GM21737 (cell line): Measurements from ENCODE around the gene RCSD1.
"Not testable (repeated sequence)": the region's sequence is repeated elsewhere in the genome, so short reads cannot be mapped to it uniquely, and the experiment has no call there.

Experiments
- ATAC-seq: cut with Tn5 transposase; IDR thresholded peaks from one replicate; pipeline ENCODE4 v1.9.1; 2021; ENCODE audit warnings: mild to moderate bottlenecking, moderate library complexity; ENCODE audit not compliant: unreplicated experiment

Gene RCSD1

DNA sequence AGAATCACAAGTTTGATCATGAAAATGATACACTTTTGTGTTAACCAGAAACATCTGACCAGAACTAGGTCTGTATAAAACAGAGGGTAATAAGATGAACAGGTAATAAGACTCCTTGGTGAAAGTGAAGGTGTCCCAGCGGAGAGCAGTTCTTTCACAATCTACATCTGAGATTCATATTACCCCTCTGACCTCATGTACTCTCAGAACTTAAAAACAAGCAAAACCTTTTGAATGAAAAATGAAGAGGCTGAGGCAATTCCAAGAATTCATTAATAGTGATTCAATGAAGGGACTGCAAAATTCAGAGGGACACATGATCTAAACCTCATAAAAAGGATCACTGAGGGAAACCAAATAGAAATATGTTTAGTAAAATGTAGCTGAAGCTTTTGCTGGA, 80.8 kb downstream of the RCSD1 start:
- ATAC-seq = no peak

DNA sequence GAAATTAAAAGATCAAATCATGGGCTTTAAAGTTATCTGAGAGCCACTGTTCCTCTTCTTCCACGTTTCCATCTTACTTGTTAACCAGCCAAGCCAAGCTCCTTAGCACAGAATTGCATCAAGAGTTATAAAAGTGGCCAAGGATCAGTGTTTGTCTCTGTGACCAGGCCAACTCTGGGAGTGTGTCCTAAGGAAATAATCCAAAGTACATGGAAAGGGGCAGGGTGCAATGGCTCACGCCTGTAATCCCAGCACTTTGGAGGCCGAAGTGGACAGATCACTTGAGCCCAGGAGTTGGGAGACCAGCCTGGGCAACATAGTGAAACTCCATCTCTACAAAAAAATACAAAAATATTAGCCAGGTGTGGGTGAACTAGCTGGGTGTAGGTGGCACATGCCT, 81.8 kb downstream of the RCSD1 start:
- no peak for ATAC-seq

DNA sequence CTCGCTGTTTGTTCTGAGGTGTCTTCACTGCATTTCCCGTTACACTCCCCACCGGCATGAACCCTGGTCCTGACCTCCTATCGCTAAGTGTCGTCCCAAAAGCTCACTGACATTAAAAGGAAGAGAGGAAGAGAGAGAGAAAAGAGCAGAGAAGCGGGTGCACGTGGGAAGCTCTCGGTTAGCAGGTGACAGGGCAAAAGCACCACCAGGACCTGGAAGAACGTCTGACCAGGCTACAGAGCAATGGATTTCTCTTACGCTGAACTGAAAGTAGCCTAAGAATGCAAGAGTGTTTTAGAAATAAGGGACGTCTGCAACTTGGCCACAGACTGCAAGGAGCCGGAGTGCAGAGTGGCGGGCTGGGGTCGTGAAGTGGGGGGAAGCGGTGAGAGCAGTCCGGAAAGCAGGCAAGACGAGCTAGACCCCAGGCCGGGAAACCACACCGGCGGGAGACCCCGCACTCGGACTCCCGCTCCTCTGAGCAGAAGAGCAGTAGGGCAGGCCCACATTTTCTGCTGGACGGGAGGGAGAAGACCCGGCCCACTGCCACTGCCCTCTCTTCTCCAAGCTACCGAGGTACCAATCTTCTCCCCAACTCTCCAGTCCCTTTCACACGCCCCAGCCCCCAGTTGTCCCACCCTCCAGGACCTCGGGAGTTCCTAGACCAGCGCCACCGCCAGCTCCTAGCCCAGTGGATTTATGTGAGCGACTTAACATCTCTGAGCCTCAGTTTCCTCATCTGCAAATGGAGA, 83.5 kb downstream of the RCSD1 start:
- no peak for ATAC-seq

DNA sequence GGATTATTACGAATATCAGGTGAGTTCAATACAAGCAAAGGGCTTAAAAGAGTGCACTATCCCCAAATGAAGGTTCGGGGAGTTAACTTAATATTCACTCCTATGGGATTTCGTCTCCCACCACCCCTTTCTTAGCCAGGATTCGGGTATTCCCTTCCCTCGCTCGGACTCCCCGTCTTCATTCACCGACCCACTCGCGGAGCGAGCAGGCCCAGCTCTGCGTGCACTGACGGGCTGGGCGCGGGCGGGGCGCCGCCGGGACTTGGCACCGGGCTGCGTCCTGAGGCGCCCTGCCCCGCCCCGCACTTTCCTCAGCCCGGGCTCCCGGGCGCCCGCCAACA, 84.0 kb downstream of the RCSD1 start:
- peak; percentile 47 for ATAC-seq

DNA sequence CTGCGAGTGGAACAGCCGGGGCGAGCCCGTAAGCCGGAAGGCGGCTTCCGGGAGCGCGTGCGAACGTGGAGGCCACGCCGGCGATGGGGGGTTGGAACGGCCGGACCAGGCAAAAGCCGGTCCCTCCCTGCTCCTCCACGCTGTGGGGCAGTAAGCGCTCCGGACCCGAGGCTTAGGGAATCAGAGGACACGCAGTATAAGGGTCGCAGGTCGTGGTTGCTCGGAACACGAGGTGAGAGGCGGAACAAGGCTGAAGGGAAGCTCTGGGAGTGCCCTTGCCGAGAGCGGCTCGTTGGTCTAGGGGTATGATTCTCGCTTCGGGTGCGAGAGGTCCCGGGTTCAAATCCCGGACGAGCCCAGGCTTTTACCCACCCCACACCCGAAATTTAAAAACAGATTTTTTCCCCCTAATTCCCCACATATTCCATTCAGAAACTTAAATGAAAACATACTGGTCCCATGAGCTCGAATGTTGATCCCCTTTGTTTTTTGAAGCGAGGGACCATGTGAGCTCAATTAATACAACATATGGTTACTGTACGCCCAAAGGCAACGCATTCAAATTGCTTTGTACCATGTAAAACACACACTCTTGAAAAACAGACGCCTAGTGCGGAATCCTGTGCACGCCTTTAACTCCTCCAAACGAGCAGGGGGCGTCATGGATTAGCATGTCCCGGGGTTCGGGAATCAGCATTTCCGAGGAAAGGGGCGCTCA, 84.6 kb downstream of the RCSD1 start:
- peak; percentile 44 for ATAC-seq

DNA sequence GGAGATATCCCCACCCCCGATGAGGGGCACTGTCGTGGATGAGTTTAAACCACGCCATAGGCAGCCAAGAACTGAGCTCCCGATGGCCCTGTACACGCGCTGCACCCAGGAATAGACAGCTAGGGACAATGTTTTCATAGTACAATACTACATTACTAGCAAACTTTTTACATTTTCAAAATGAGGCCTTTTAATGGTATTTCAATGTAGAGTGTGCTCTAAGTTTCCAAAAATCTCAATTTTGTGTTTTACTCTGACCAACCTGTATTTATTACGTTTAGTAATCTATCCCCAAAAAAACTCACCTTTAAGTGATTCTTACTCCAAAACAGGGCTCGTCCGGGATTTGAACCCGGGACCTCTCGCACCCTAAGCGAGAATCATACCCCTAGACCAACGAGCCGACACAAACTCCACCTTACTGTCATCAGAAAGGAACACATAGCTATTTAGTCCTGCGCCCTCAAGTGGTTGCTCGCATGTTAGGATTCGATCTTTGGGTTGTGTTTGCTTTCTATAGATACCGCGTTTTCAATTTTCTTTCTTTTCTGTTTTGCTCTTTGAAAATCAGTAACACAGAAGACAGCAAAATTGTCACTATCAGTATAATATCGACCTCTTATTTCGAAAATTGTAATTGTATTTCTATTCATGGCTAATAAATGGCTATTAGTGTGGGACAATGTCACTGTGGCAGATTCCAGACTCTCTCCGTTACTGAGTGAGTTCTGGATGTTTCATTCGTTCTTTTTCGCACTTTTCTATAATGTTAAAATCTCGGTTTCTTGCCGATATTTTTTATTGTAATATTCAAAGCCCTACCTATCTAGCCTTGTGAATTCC, 85.3 kb downstream of the RCSD1 start:
- ATAC-seq = peak; percentile 46

DNA sequence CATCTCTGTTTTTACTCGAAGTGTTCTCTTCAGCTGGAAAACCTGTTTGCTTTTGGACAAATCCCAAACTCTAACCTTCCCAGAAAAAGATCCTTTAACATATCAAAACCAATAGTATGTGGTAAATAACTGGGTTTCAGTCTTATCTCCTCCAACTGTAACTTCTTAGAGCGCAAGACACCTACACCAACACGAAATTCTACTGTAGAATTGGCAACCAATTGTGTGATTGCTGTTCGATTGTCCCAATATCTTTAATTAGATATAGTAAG, 85.9 kb downstream of the RCSD1 start:
- ATAC-seq = no peak

DNA sequence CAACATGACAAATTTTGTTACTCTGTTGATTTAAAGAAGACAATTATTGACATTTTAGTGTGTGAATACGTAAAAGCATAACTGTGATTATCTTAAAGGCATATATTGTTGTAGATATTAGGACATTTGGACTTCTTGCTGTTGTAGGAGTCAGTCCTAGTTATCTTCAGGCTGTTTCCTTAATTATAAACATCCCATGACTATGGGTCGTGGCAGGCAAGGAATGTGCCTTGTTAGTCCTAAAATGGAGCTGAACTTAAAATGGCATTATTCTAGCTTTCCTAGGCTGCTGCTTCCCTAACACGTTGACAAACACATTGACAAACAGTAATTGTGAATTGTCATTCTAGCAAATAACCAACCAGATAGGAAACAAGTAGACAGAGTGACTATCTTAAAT, 87.3 kb downstream of the RCSD1 start:
- ATAC-seq = no peak

DNA sequence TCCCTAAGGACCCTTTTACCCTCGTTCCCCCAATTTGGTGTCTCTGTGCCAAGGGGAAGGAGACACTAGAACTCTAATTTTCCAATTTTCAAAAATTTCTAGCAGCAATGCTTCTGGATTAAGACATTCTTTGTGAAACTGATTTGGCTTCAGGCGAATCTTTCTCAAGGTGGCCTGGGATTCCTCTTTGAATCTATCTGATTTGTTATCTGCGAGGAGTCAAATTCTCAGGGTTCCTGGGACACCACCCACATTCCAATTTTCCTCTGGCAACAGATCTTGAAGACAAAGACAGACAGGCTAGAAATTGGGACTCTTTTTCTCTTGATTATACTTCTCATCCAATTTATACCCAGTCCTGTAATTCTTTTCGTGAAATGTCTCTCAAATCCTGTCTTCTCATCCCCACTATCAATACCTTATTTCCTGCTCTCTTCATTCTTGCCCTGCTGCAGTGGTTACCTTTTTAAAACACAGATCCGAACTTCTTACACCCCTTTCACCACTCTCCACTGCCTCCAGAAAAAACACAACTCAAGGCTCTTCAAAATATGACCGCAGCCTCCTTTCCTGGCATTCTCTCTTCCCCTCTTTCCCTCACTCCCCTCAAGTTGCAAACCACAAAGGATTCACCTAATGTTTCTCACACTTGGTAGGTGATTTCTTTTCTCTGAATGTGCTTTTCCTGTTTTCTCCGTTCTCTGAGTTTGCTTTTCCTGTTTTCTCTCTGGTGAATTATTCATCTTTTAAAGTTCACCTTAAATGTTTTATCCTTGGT, 89.1 kb downstream of the RCSD1 start:
- ATAC-seq = no peak

DNA sequence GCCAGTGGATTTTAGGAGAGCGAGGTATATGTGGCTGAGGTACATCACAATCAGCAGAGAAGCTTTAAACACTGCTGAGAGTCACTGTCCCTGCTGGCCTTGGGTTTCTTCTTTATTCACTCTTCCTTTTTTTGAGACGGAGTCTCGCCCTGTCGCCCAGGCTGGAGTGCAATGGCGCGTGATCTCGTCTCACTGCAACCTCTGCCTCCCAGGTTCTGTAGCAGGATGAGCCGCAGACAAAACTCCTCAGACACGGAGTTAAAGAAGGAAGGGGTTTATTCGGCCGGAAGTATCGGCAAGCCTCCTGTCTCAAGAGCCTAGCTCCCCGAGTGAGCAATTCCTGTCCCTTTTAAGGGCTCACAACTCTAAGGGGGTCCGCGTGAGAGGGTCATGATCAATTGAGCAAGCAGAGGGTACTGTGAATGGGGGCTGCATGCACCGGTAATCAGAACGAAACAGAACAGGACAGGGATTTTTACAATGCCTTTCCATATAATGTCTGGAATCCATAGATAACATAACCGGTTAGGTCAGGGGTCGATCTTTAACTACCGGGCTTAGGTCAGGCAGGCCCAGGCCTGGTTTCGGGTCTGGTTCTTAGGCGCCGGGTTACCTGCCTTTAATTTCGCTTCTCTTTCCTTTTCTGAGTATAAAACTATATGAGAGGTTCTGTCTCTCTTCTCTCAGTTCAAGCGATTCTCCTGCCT, 89.8 kb downstream of the RCSD1 start:
- ATAC-seq = not testable (repeated sequence)

DNA sequence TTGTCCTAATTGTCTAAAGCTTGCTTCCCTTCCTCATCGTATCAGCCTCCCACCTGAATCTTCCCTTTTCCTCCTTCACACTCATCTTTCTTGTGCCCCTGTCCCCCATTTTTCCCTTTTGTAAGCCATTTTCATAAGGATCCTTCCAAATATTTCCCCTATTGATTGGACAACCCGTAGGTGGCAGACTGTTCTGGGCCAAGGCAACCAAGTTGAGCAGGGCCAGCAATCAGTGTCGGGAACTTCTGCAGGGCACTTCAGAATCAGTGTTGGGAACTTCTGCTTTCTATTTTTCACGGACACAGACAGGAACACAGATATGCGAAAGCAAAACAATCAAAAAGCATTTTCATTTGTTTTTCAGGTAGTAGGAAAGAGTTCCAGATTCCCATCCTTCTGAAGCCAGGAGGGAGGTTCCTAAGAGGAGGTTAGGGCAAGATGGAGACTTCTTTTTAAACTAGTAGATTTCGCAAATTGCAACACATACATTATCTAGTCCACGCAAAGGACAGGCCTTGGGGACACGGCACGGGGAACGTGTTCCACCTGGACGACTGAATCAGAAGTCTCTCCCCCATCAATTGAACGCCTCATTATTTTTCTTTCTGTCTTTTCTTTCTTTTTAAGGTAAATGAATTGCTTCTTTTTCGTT, 91.1 kb downstream of the RCSD1 start:
- no peak for ATAC-seq

DNA sequence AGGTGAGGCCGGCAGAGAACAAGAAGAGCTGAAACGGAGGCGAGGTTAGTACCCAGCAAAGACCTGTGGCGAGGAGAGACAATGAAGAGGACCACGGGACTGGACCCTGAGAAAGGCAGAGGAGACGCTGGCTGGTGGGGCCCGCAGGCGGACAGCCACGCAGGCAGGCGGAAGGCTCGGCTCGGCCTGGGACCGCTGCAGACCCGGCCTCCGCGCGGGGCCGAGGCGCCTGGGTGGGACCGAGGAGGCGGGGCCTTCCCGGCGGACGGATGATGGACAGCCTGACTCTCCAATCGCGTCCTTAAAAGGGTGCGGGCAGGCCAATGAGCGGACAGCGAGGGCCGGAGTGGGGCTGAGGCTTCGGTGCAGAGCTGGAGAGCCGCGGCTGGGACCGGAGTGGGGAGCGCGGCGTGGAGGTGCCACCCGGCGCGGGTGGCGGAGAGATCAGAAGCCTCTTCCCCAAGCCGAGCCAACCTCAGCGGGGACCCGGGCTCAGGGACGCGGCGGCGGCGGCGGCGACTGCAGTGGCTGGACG, 91.7 kb downstream of the RCSD1 start, which contains the start of gene MPZL1:
Gene MPZL1, plus strand, starts transcription at position 366 of the 535 bp plus-strand sequence. CDS start 170 bp downstream, outside the sequence.
- peak; percentile 89 for ATAC-seq

DNA sequence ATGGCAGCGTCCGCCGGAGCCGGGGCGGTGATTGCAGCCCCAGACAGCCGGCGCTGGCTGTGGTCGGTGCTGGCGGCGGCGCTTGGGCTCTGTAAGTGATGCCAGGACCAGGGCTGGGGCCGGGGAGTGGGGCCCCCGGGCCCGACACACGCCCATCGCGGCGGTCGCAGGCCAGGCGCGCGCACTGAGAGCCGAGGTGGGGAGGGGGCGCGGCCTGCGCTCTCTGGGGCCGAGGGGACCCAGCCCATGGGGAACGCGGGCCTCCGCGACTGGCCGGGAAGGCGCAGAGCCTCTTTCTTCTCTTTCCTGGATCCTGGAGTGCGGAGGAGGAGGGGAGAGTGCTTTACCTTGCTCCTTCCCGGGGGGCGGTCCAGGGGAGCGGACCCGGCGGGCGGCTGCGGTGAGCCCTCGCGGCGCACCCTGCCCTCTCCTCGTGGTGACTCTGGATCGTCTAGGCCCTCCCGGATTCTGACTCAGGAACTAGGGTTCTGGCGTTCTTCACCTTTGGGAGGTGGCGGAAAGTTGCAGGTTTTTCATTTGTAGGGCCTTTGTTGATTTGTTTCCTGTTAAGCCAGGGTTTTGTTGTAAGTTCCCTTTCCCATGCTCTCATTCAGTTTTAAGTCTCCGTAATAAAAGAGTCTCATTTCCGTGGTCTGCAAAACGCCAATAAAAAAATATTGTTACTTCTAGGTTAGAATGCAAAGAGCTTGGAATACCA, 92.3 kb downstream of the RCSD1 start:
- peak; percentile 27 for ATAC-seq

DNA sequence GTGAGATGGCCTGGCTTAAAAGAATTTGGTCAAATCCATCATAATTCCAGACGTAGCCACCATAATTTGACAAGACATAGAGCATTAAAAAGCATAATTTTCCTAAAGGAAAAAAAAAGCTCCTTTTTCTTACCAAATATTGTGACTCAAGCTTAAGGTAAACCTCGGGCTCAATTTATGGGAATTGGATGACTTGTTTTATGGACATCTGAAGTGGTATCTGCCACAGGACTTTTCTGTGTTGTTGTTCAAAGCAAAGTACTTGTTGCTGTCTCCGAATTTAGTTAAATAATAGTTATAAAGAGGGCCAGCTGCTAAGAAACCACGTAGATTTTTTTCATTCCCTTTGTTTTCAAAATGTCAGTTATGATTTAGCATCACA, 92.8 kb downstream of the RCSD1 start:
- no peak for ATAC-seq

DNA sequence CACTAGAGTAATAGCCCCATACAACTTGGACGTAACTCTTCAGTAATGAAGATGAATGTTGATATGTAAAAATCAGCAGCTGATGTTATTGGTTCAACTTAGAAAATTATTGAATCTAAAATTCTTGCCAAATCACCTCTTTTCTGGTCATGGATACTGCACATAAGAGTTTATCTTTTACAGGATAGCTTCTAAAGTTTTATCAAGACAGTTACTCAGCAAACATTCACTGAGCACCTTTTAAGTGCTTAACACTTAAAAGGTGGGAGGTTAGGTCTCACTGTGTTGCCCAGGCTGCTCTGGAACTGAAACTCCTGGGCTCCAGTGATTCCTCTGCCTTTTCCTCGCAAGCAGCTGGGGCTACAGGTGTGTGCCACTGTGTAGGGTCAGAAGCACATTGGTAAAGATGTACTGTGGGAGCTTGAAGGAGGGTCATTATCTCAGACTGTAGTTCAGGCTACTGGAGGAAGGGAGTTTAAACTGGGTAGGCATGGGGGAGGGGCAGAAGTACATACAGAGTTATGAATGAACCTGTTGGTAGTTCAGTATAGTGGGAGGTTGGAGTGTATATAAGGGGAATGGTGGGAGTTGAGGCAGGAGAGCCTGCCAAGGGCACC, 93.8 kb downstream of the RCSD1 start:
- ATAC-seq = no peak

DNA sequence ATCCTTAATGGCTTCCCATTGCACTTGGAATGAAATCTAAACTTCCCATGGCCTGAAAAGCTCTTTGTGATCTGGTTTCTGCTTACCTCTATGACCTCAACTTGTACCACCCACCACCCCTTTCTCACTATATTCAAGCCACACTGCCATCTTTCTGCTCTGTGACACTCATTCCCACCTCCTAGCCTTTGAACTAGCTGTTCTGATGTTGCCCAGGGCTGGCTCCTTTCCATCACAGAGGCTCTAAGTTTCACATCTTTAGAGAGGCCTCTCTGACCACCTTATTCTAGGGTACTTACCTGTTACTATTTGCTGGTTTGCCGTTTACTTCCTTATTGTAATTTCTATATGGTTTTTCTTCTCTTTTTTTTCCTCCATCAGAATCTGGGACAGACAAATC, 96.0 kb downstream of the RCSD1 start:
- ATAC-seq = no peak

DNA sequence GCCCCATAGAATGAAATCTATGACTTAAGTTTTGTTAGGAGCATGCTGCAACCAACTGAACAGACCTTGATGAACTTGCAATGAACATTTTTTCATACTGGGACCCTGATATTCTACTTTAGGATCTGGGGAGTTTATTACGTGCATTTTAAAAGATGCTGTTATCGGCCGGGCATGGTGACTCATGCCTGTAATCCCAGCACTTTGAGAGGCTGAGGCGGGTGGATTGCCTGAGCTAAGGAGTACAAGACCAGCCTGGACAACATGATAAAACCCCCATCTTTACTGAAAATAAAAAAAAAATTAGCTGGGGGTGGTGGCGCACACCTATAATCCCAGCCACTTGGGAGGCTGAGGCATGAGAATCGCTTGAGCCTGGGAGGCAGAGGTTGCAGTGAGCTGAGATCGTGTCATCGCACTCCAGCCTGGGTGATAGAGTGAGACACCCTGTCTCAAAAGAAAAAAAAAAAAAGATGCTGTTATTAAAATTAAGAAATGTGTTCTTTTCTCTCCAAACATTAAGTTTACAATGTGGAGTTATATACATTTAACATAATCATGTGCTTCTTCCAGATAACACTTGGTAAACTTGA, 98.9 kb downstream of the RCSD1 start:
- no peak for ATAC-seq

DNA sequence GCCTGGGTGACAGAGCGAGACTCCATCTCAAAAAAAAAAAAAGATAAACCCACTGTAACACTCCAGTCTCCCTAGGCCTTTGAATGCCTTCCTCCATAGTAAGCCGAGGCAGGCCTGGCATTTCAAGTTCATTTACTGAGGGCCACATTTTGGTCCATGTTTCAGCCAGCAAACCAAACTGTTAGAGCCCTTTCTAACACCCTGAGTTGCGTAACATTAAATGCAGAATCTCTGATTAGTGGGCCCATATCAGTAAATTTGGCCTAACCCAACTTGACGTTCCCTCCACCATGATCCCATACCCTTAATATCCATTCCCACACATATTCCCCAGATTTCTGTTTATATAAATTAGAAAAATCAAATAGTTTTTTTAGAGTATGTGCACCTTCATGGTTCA, 104.2 kb downstream of the RCSD1 start:
- no peak for ATAC-seq
